C4-2B (cell line): Measurements from ENCODE around the gene MCM8.

Experiments
- H3K27ac ChIP-seq: fragments of 450-650 bp; 2 replicates; pipeline ENCODE4 v1.5.1; 2017
- ZFX ChIP-seq: fragments of 450-650 bp; IDR thresholded peaks from 2 replicates; pipeline ENCODE4 v1.6.1; 2017
- TF ChIP-seq, protein P1 (sequence below): fragments of 450-650 bp; conservative IDR thresholded peaks from 2 replicates; pipeline ENCODE4 v1.5.1; 2017; ENCODE audit warnings: mild to moderate bottlenecking

MCM8 gene

DNA sequence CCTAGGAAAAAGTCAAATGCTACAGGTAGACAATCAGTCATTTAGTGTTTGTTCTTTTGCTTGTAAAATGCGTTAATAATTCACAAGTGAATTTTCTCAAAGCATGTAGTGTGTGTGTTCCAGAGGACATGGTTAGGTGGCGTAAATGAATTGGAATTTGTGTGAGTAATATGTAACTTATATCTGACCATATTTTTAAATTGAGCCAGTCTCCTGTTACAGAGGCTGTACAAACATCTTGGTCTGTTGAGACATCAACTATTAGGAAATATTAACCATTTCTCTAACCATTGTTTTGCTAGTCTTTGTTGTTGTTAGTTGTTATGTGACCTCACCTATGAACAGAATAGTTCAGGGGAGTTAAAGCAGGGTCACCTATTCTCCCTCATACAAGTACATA, 22.7 kb downstream of the MCM8 start:
- H3K27ac ChIP-seq = no peak overlapping the region
- no peak for TF ChIP-seq ZFX
- TF ChIP-seq, protein P1, sequence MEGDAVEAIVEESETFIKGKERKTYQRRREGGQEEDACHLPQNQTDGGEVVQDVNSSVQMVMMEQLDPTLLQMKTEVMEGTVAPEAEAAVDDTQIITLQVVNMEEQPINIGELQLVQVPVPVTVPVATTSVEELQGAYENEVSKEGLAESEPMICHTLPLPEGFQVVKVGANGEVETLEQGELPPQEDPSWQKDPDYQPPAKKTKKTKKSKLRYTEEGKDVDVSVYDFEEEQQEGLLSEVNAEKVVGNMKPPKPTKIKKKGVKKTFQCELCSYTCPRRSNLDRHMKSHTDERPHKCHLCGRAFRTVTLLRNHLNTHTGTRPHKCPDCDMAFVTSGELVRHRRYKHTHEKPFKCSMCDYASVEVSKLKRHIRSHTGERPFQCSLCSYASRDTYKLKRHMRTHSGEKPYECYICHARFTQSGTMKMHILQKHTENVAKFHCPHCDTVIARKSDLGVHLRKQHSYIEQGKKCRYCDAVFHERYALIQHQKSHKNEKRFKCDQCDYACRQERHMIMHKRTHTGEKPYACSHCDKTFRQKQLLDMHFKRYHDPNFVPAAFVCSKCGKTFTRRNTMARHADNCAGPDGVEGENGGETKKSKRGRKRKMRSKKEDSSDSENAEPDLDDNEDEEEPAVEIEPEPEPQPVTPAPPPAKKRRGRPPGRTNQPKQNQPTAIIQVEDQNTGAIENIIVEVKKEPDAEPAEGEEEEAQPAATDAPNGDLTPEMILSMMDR = no peak

DNA sequence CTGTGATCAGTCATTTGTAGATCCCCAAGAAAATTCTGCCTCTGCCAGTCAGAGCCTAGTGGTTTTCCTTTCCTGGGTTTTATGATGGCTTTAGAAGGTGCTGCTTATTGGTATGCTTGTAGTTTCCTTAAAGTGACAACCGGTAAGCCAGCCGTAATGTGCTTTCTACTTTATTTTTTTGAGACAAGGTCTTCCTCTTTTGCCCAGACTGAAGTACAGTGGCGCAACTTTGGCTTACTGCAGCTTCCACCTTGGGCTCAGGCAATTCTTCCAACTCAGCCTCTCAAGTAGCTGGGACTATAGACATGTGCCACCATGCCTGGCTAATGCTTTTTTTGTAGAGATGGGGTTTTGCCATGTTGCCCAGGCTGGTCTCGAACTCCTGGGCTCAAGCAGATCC, 23.5 kb downstream of the MCM8 start:
- H3K27ac ChIP-seq = no peak overlapping the region
- TF ChIP-seq ZFX = no peak
- TF ChIP-seq, protein P1 = no peak

DNA sequence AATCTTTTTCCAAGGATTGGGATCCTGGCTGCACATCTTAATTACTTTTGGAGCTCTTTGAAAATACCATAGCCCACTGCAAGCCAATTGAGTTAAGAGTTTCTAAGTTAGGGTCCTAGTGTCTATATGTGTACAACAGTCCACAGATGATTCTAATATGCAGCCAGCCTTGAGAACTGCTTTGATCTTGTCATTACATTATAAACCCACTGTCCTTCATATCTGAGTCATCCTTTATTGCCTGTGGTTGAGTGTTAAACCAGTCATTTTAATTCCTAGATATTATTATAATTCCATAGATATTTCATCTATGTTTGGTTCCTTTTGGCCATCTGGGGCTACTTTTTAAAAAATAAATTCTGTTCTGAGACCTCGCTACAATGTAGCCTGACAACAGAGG, 24.1 kb downstream of the MCM8 start:
- no peak for TF ChIP-seq ZFX
- TF ChIP-seq, protein P1 = no peak
- H3K27ac ChIP-seq = no peak overlapping the region

DNA sequence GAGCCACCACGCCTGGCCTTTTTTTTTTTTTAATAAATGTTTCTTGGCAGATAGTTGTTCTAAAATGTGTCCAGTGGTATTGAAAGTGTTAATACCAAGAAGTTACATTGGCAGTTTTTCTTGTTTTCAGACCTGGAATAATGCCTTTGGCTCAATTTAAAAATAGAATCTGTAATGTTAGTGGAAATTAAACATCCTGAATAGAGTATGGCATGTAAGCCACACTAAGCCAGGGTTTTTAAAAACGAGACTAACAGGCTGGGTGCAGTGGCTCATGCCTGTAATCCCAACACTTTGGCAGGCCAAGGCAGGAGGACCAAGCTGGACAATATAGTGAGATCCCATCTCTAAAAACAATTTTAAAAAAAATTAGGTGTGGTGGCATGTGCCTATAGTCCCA, 25.3 kb downstream of the MCM8 start:
- no peak overlapping the region for H3K27ac ChIP-seq
- TF ChIP-seq, protein P1 = no peak
- TF ChIP-seq ZFX = no peak

DNA sequence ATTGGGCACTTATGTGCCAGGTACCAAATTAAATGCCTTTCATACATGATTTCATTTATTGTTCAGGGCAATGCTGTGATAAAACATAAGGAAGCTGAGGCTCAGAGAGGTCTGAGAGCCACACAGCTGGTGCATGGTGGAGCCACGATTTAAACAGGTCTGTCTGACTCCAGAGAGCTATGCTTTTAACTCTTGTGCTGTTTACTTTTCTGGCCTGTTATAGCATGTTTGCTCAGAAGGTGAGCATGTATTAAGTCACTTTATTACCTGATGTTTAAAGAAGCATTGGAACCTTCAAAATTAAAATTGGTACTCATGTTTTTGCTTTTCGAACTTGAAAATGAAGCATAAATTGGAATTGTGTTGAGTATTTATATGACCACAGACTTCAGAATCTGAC, 26.8 kb downstream of the MCM8 start:
- no peak overlapping the region for H3K27ac ChIP-seq
- TF ChIP-seq ZFX = no peak
- TF ChIP-seq, protein P1 = no peak

DNA sequence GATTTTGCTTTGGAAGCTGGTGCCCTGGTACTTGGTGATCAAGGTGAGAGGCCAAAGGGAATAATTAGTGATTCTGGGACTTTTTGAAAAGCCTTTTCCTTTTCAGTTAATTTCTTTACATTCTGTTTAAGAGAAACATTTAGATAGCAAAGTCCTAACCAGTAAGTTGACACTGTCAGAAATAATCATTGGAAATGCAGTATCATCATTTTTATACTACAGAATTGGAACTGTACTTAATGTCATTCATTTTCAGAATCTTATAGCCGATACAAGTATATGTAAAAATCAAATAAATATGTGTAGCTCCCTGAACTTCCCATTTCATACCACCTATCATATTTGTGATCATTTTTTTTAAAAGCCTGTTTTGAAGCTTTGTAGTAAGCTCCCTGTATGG, 27.5 kb downstream of the MCM8 start:
- TF ChIP-seq ZFX = no peak
- TF ChIP-seq, protein P1 = no peak
- H3K27ac ChIP-seq = no peak overlapping the region

DNA sequence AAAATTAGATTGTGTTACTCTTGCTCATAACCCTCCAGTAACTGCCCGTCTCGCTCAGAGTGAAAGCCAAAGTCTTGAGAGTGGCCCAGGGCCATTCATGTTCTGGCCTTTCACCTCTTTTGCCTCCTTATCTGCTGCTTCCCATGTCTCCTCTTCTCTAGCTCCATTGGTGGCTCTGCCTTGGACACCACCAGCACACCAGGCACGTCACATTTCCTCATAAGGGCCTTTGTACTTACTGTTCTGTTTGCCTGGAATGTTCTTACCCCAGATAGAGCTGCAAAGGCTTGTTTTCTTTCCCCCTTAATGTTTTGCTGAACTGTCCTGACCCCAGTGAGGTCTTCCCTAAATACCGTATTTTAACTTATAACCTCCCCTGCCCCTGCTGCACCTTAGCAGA, 29.3 kb downstream of the MCM8 start:
- TF ChIP-seq, protein P1 = no peak
- TF ChIP-seq ZFX = no peak
- no peak overlapping the region for H3K27ac ChIP-seq
